HepG2 (cell line): ENCODE measurements around the gene DTD2. TPM values are rescaled to one million over a fixed set of nuclear protein-coding genes. Genes with fewer than 3 reads are reported as not detected.

ENCODE experiments used
- FOXA1 ChIP-seq, 2 experiments: fragments of 450-650 bp in 1 of 2; sonication (generic) in 1 of 2; formaldehyde crosslinking in 1 of 2; IDR thresholded peaks; 2 replicates each; pipeline versions ENCODE4 v1.4.0 to v1.6.1; 2016 to 2020; ENCODE audit warnings: missing genetic modification reagents in 1 of 2
- GPN1 ChIP-seq: sonication (generic); formaldehyde crosslinking; IDR thresholded peaks from 2 replicates; pipeline ENCODE4 v1.5.1; 2020; ENCODE audit warnings: missing genetic modification reagents, borderline replicate concordance
- HMGXB3 ChIP-seq: sonication (generic); formaldehyde crosslinking; IDR thresholded peaks from 2 replicates; pipeline ENCODE4 v1.4.0; 2020; ENCODE audit warnings: missing genetic modification reagents, borderline replicate concordance
- KIAA2018 ChIP-seq: sonication (generic); formaldehyde crosslinking; IDR thresholded peaks from 2 replicates; pipeline ENCODE4 v1.5.0; 2020; ENCODE audit warnings: mild to moderate bottlenecking, missing genetic modification reagents, borderline replicate concordance
- MLLT10 ChIP-seq: sonication (generic); formaldehyde crosslinking; IDR thresholded peaks from 2 replicates; pipeline ENCODE4 v1.4.0; 2020; ENCODE audit warnings: missing genetic modification reagents
- SYNCRIP ChIP-seq: fragments of 200-400 bp; formaldehyde crosslinking; IDR thresholded peaks from 2 replicates; pipeline ENCODE4 v1.6.1; 2018; ENCODE audit warnings: mild to moderate bottlenecking, low read depth, low read length; ENCODE audit not compliant: insufficient read depth
- TBL1XR1 ChIP-seq: fragments of 150-350 bp; IDR thresholded peaks from 2 replicates; pipeline ENCODE4 v1.6.1; 2014; ENCODE audit warnings: borderline replicate concordance, low read length; ENCODE audit not compliant: partially characterized antibody
- ZKSCAN5 ChIP-seq: sonication (generic); formaldehyde crosslinking; IDR thresholded peaks from 2 replicates; pipeline ENCODE4 v1.5.1; 2020; ENCODE audit warnings: mild to moderate bottlenecking, missing genetic modification reagents
- ZNF564 ChIP-seq: sonication (generic); formaldehyde crosslinking; IDR thresholded peaks from 2 replicates; pipeline ENCODE4 v1.8.1; 2023; ENCODE audit warnings: mild to moderate bottlenecking, missing genetic modification reagents
- ZNF598 ChIP-seq: sonication (generic); formaldehyde crosslinking; IDR thresholded peaks from 2 replicates; pipeline ENCODE4 v1.5.1; 2020; ENCODE audit warnings: mild to moderate bottlenecking, missing genetic modification reagents, borderline replicate concordance
- ZNF644 ChIP-seq: IDR thresholded peaks from 2 replicates; pipeline ENCODE4 v1.6.1; 2016; ENCODE audit warnings: low read depth
- ZXDC ChIP-seq: sonication (generic); formaldehyde crosslinking; IDR thresholded peaks from 2 replicates; pipeline ENCODE4 v1.5.0; 2020; ENCODE audit warnings: mild to moderate bottlenecking, missing genetic modification reagents
- polyA plus RNA-seq, 8 experiments: library from polyadenylated mRNA; depleted of rRNA in 3 of 8; stranded (reverse) in 7 of 8; unstranded in 1 of 8; fragments of >200 nt; fragmentation: Illumina TruSeq in 4 of 8; extraction: Trizol in 4 of 8; gene quantifications; 2 replicates each; pipeline versions ENCODE4 v1.2.1 to v1.2.3, GENCODE V29; 2011 to 2016; ENCODE audit warnings: low read depth in 4 of 8, missing spikeins in 1 of 8, mixed read lengths in 1 of 8; ENCODE audit not compliant: insufficient read depth in 1 of 8
- total RNA-seq, 5 experiments: library from RNA; depleted of rRNA; stranded (reverse); fragments of >200 nt; fragmentation: Illumina TruSeq; extraction: Trizol; gene quantifications; 2 replicates each; pipeline ENCODE4 v1.2.3, GENCODE V29; 2016; ENCODE audit warnings: low read depth in 1 of 5

Gene DTD2
- total and polyA plus RNA-seq, 2 of the 13 experiments (the other 11 are each of a cell fraction or from before 2014, with no cell fraction given): 22.3 to 49.8 TPM

GRCh38 chr14:31420319-31421111 lies 36.8 kb downstream of the DTD2 start, which contains the start of gene HEATR5A (continued):
- TF ChIP-seq KIAA2018 (CRISPR knock-in tag) (peak; percentile 98), HMGXB3 (CRISPR knock-in tag) (peak; percentile 94), ZNF564 (peak; percentile 91; the same call in 1 of the 2 replicates), ZNF644 (peak; percentile 50; the same call in 1 of the 2 replicates), ZXDC (CRISPR knock-in tag) (peak; percentile 95; the same call in 1 of the 2 replicates), TBL1XR1 (peak; percentile 82), GPN1 (CRISPR knock-in tag) (peak; percentile 84; the same call in 1 of the 2 replicates), MLLT10 (CRISPR knock-in tag) (no peak; the same call in 1 of the 2 replicates), ZKSCAN5 (CRISPR knock-in tag) (peak; percentile 36; the same call in 1 of the 2 replicates), ZNF598 (CRISPR knock-in tag) (peak; percentile 100), FOXA1 (IDR thresholded peaks at IDR 0.05) (no peak), FOXA1 (CRISPR knock-in tag; IDR thresholded peaks at IDR 0.05) (peak; percentile 54; the same call in 1 of the 2 replicates), SYNCRIP (no peak)
